GM12891 (cell line): ENCODE results near the gene MEI4.

Experiments used
- POLR2A ChIP-seq: IDR thresholded peaks from 2 replicates; pipeline ENCODE4 v1.6.1; 2011; ENCODE audit warnings: low read depth, low read length, control low read depth
- POLR2AphosphoS5 ChIP-seq: IDR thresholded peaks from 2 replicates; pipeline ENCODE4 v1.6.1; 2011; ENCODE audit warnings: low read depth, low read length, control low read depth
- POU2F2 ChIP-seq: IDR thresholded peaks from 2 replicates; pipeline ENCODE4 v1.6.1; 2011; ENCODE audit warnings: low read depth, mild to moderate bottlenecking, control low read depth, low read length, moderate library complexity
- TAF1 ChIP-seq: IDR thresholded peaks from 2 replicates; pipeline ENCODE4 v1.6.1; 2011; ENCODE audit warnings: low read depth, low read length, control low read depth

DNA sequence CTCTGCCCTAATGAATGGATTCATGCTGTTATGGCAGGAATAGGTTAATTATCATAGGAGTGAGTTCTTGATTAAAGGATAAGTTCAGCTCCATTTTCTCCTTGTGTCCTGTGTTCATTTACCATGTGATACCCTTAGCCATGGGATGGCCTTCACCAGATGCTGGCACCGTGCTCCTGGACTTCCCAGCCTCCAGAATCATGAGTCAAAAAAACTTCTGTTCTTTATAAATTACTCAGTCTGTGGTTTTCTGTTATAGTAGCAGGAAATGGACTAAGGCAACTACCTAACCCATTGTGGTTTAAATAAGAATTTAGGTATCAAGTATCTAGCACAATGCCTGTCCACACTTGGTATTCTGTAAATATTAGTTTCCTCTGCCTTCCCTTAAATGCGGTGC lies 223.5 kb downstream of the MEI4 start:
- TF ChIP-seq POLR2A (no peak), POLR2AphosphoS5 (no peak), POU2F2 (no peak), TAF1 (no peak)
